WERI-Rb-1 (cell line): Measurements from ENCODE around the gene ZFYVE26.

Experiments used
- DNase-seq: peaks from one replicate; pipeline ENCODE4 v3.0.0-alpha.2; 2020
- H3K27ac ChIP-seq: fragments of 250-450 bp; sonication (Bioruptor Pico); 2 replicates; pipeline ENCODE4 v1.5.1; 2020; ENCODE audit warnings: mild to moderate bottlenecking, moderate library complexity
- H3K27me3 ChIP-seq: fragments of 250-450 bp; sonication (Bioruptor Pico); 2 replicates; pipeline ENCODE4 v1.5.1; 2021; ENCODE audit warnings: mild to moderate bottlenecking, low read depth, moderate library complexity; ENCODE audit not compliant: insufficient read depth, severe bottlenecking
- H3K36me3 ChIP-seq: fragments of 250-450 bp; sonication (Bioruptor Pico); 2 replicates; pipeline ENCODE4 v1.5.1; 2020; ENCODE audit warnings: mild to moderate bottlenecking, moderate library complexity
- H3K4me3 ChIP-seq: 2 replicates; pipeline ENCODE4 v1.5.1; 2011; ENCODE audit warnings: low read depth, mild to moderate bottlenecking, control low read depth, low read length
- H3K9me3 ChIP-seq: fragments of 250-450 bp; sonication (Bioruptor Pico); 2 replicates; pipeline ENCODE4 v1.5.1; 2021; ENCODE audit warnings: mild to moderate bottlenecking, moderate library complexity; ENCODE audit not compliant: severe bottlenecking
- TF ChIP-seq, protein P1 (sequence below): IDR thresholded peaks from 2 replicates; pipeline ENCODE4 v1.5.1; 2011; ENCODE audit warnings: low read depth, mild to moderate bottlenecking, control low read depth, inconsistent platforms, low read length

ZFYVE26 gene

DNA sequence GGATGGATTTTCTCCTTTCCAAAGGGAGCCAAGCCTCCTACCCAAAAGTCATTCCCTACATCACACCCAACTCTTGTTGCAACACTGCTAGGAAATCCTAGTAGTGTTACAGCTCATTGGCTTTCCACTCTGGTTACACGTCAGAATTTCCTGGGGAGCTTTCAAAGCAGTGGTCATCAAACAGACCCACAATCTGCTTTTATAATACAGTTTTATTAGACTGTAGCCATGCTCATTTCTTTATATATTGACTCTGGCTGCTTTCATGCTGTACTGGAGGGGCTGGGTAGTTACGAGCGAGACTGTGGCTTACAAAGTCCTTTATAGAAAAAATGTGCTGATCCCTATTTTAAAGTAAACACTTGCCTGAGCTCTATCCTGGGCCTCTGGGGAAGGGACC is 34.3 kb downstream of the ZFYVE26 start:
- DNase-seq = no peak
- H3K36me3 ChIP-seq = peaks cover 75% of the 10 kb centered on the region
- H3K9me3 ChIP-seq = no peaks in the 10 kb centered on the region
- no peak overlapping the region for H3K27ac ChIP-seq
- TF ChIP-seq, protein P1, sequence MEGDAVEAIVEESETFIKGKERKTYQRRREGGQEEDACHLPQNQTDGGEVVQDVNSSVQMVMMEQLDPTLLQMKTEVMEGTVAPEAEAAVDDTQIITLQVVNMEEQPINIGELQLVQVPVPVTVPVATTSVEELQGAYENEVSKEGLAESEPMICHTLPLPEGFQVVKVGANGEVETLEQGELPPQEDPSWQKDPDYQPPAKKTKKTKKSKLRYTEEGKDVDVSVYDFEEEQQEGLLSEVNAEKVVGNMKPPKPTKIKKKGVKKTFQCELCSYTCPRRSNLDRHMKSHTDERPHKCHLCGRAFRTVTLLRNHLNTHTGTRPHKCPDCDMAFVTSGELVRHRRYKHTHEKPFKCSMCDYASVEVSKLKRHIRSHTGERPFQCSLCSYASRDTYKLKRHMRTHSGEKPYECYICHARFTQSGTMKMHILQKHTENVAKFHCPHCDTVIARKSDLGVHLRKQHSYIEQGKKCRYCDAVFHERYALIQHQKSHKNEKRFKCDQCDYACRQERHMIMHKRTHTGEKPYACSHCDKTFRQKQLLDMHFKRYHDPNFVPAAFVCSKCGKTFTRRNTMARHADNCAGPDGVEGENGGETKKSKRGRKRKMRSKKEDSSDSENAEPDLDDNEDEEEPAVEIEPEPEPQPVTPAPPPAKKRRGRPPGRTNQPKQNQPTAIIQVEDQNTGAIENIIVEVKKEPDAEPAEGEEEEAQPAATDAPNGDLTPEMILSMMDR = no peak
- no peaks in the 10 kb centered on the region for H3K27me3 ChIP-seq
- H3K4me3 ChIP-seq = no peak overlapping the region

DNA sequence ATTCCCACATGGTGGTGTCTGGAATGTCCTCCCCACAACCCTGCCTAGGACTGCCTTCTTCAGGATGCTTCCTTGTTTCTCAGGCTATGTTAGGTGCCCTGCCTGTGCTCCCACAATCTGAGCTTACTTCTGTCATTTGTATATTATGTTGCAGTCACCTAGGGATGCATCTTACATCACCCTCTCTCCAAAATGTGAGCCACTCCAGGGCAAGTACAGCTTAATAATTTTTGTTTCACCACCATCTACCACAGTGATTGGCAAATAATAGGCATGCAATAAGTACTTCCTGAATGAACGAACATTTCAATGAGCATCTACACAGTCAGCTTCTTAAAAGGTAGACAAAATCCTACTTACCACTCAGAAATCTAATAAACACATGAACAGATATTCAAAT is 37.6 kb downstream of the ZFYVE26 start:
- no peak overlapping the region for H3K27ac ChIP-seq
- H3K4me3 ChIP-seq = no peak overlapping the region
- no peak for DNase-seq
- H3K27me3 ChIP-seq = no peaks in the 10 kb centered on the region
- no peaks in the 10 kb centered on the region for H3K9me3 ChIP-seq
- peaks cover 83% of the 10 kb centered on the region for H3K36me3 ChIP-seq
- TF ChIP-seq, protein P1 = no peak

DNA sequence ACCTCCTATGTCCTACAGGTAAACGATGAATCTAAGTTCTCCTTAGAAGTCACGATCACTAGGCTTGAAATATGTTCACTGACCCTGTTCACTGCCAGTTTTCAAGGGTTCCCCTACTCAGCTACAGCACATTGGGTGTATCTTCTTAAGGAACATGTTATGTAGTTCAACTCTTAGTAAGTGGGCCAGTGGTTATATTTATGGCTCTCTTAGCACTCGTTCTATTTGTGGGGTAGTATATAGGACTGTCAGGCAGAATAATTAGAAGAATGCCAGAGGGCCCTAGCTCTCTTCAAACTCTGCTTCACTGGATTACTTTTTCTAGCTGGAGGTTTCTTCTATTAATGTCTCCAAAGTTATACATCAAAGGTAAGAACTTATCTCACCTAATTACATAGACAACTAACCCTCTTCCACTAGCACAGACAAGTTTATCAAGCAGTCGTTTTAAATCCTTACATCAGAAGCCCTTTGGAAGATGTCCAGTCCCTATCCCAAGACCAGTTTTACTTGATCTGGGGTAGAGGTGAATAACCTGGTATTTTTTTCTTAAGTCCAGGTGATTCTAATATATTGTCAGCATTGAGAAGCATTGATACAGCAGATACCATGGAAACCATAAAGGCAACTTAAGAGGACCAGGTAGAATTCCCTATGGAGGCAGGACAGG is 39.6 kb downstream of the ZFYVE26 start:
- H3K36me3 ChIP-seq = peaks cover 84% of the 10 kb centered on the region
- no peak overlapping the region for H3K27ac ChIP-seq
- DNase-seq = no peak
- no peaks in the 10 kb centered on the region for H3K27me3 ChIP-seq
- TF ChIP-seq, protein P1 = no peak
- H3K9me3 ChIP-seq = no peaks in the 10 kb centered on the region
- H3K4me3 ChIP-seq = no peak overlapping the region

DNA sequence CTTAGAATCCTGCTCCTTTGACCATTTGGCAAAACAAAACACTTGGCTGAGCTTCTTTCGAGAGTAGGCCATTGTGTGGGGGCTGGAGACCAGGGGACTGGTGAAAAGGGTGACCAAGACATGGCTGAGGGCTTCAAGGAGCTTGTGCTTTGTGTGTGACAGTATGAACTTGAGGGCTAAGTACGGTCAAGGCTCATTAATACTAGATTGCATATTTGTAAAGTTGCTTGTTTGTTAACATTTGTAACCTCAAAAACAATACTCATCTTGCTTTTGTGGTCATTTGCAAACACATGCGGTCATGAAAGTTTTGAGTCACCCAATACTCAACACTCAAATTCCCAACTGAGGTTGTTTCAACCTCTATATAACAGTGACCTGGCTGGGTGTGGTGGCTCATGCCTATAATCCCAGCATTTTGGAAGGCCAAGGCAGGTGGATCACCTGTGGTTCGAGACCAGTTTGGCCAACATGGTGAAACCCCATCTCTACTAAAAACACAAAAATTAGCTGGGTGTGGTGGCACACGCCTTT is 42.5 kb downstream of the ZFYVE26 start:
- no peak overlapping the region for H3K4me3 ChIP-seq
- no peak overlapping the region for H3K27ac ChIP-seq
- H3K27me3 ChIP-seq = no peaks in the 10 kb centered on the region
- DNase-seq = no peak
- no peaks in the 10 kb centered on the region for H3K9me3 ChIP-seq
- TF ChIP-seq, protein P1 = no peak
- peaks cover 73% of the 10 kb centered on the region for H3K36me3 ChIP-seq

DNA sequence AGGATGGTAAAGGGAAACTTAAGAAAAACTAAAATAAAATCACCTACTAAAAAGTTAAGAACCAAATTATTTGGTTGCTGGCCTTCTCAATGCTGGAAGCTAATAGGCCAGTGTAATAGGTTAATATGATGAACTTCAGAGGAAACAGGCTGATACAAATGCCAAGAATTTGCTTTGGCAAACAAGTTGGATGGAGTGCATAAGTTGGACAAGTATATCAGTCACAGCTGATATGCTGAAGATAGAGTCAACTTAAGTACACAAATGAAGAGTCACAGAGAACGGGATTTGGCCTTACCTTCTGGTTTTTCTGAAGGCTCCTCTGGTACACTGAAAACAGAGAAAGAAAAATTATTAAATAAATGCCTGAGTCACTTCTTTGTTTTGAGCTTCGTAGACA is 48.2 kb downstream of the ZFYVE26 start:
- H3K27me3 ChIP-seq = no peaks in the 10 kb centered on the region
- H3K36me3 ChIP-seq = peaks cover 57% of the 10 kb centered on the region
- H3K4me3 ChIP-seq = no peak overlapping the region
- no peak for DNase-seq
- no peak overlapping the region for H3K27ac ChIP-seq
- H3K9me3 ChIP-seq = no peaks in the 10 kb centered on the region
- TF ChIP-seq, protein P1 = no peak
